Measurements from ENCODE around the gene LHFPL6.

GRCh38 chr13:39587939-39588338 is 15.1 kb downstream of the LHFPL6 start:
- no peak for TF ChIP-seq REST (IDR thresholded peaks at IDR 0.05; ENCODE audit: insufficient read depth in 1 of 2, low read depth in 2 of 2, low read length in 1 of 2)
- TF ChIP-seq CTCF (IDR thresholded peaks at IDR 0.05) = no peak

Measured in Panc1 (cell line).